K562 (cell line): ENCODE measurements around the gene INO80C. TPM values are rescaled to one million over a fixed set of nuclear protein-coding genes. Genes with fewer than 3 reads are reported as not detected.
A peak's percentile ranks its signal among the peaks of the same experiment; 100 is the strongest.

Experiments
- BRD9 ChIP-seq: fragments of 450-650 bp; IDR thresholded peaks from 2 replicates; pipeline ENCODE4 v1.6.1; 2018; ENCODE audit warnings: low read depth; ENCODE audit not compliant: partially characterized antibody
- CBX5 ChIP-seq: IDR thresholded peaks from 2 replicates; pipeline ENCODE4 v1.6.1; 2014; ENCODE audit warnings: low read depth, borderline replicate concordance
- CCAR2 ChIP-seq: fragments of 200-400 bp; formaldehyde crosslinking; IDR thresholded peaks from 2 replicates; pipeline ENCODE4 v1.6.1; 2017; ENCODE audit warnings: mild to moderate bottlenecking, low read depth, low read length
- FOSL1 ChIP-seq: fragments of 200-800 bp; sonication (Bioruptor generic); conservative IDR thresholded peaks from 2 replicates; pipeline ENCODE4 v1.6.1; 2016; ENCODE audit warnings: missing genetic modification characterization, missing compliant biosample characterization
- HBP1 ChIP-seq: fragments of 450-650 bp; formaldehyde crosslinking; IDR thresholded peaks from 2 replicates; pipeline ENCODE4 v1.4.0; 2022; ENCODE audit warnings: missing genetic modification characterization
- MED1 ChIP-seq: sonication (generic); formaldehyde crosslinking; IDR thresholded peaks from 2 replicates; pipeline ENCODE4 v1.8.1; 2023; ENCODE audit warnings: missing genetic modification reagents, borderline replicate concordance
- NBN ChIP-seq: fragments of 450-650 bp; IDR thresholded peaks from 2 replicates; pipeline ENCODE4 v1.6.1; 2016; ENCODE audit warnings: low read depth, mild to moderate bottlenecking
- RERE ChIP-seq: sonication (generic); formaldehyde crosslinking; IDR thresholded peaks from 2 replicates; pipeline ENCODE4 v1.8.0; 2023; ENCODE audit warnings: missing genetic modification reagents, mild to moderate bottlenecking, borderline replicate concordance
- SUPT5H ChIP-seq: fragments of 450-650 bp; IDR thresholded peaks from 2 replicates; pipeline ENCODE4 v1.6.1; 2016
- TFE3 ChIP-seq: fragments of 450-650 bp; formaldehyde crosslinking; IDR thresholded peaks from 2 replicates; pipeline ENCODE4 v1.4.0; 2020; ENCODE audit warnings: mild to moderate bottlenecking, mixed read lengths
- THRB ChIP-seq: fragments of 450-650 bp; formaldehyde crosslinking; conservative IDR thresholded peaks from 2 replicates; pipeline ENCODE4 v1.4.0; 2022; ENCODE audit warnings: mild to moderate bottlenecking, missing genetic modification characterization
- ZBTB26 ChIP-seq: fragments of 450-650 bp; formaldehyde crosslinking; IDR thresholded peaks from 2 replicates; pipeline ENCODE4 v1.4.0; 2022; ENCODE audit warnings: missing genetic modification characterization
- polyA plus RNA-seq, 8 experiments: library from polyadenylated mRNA; depleted of rRNA in 4 of 8; stranded (reverse) in 5 of 8; unstranded in 3 of 8; fragments of >200 nt; fragmentation: Nextera tagmentation in 2 of 8; fragmentation: Illumina TruSeq in 1 of 8; extraction: Ambion mirVana in 2 of 8; extraction: Trizol in 1 of 8; gene quantifications; 2 replicates each; pipeline versions ENCODE4 v1.2.1 to v1.2.3, GENCODE V29; 2011 to 2014; ENCODE audit warnings: inconsistent platforms in 1 of 8, missing spikeins in 1 of 8
- total RNA-seq, 7 experiments: library from RNA; depleted of rRNA in 6 of 7; stranded (reverse); fragments of >200 nt in 6 of 7; fragmentation: Illumina TruSeq in 2 of 7; extraction: Trizol in 2 of 7; gene quantifications; 2 replicates each; pipeline versions ENCODE4 v1.2.1 to v1.2.3, GENCODE V29; 2011 to 2021; ENCODE audit warnings: low replicate concordance in 1 of 7

The INO80C gene
- total and polyA plus RNA-seq, 9 of the 15 experiments (the other 6 are each of a cell fraction or from before 2014, with no cell fraction given): 14.3 to 53.3 (median 46.6) TPM

- TF ChIP-seq MED1 (CRISPR knock-in tag) (no peak), SUPT5H (peak; percentile 99), NBN (peak; percentile 94), TFE3 (CRISPR knock-in tag) (no peak; the same call in 1 of the 2 replicates), RERE (CRISPR knock-in tag) (no peak), BRD9 (peak; percentile 35), CBX5 (peak; percentile 70; the same call in 1 of the 2 replicates), ZBTB26 (peak; percentile 21; the same call in 1 of the 2 replicates), THRB (CRISPR knock-in tag) (peak; percentile 81; the same call in 1 of the 2 replicates), CCAR2 (peak; percentile 95), HBP1 (CRISPR knock-in tag) (0 out of 2 replicates have a peak, but pooled peaks have one; percentile 69), FOSL1 (tag) (peak; percentile 65)
These were observed at the start of gene INO80C (continued) for GRCh38 chr18:35497370-35498197.
